GM21723 (cell line): ENCODE data around the gene LRP8.

Experiments
- ATAC-seq: cut with Tn5 transposase; IDR thresholded peaks from one replicate; pipeline ENCODE4 v1.9.1; 2021; ENCODE audit warnings: mild to moderate bottlenecking, moderate library complexity; ENCODE audit not compliant: unreplicated experiment

The LRP8 gene

GRCh38 chr1:53361541-53361961 is 33.7 kb upstream of the LRP8 start:
- no peak for ATAC-seq

GRCh38 chr1:53359934-53360276 is 32.0 kb upstream of the LRP8 start:
- ATAC-seq = no peak

GRCh38 chr1:53359225-53359933 is 31.5 kb upstream of the LRP8 start:
- ATAC-seq = no peak

GRCh38 chr1:53356637-53357036 is 28.8 kb upstream of the LRP8 start:
- ATAC-seq = no peak

- ATAC-seq = no peak
Measured at GRCh38 chr1:53354119-53354518, 26.2 kb upstream of the LRP8 start.

- no peak for ATAC-seq
Measured at GRCh38 chr1:53352561-53352960, 24.7 kb upstream of the LRP8 start.

- no peak for ATAC-seq
Measured at GRCh38 chr1:53350853-53351767, 23.2 kb upstream of the LRP8 start.

GRCh38 chr1:53349968-53350852 is 22.3 kb upstream of the LRP8 start:
- no peak for ATAC-seq

GRCh38 chr1:53349369-53349835 is 21.5 kb upstream of the LRP8 start:
- no peak for ATAC-seq

GRCh38 chr1:53348486-53349368 is 20.9 kb upstream of the LRP8 start:
- no peak for ATAC-seq

- ATAC-seq = no peak
Measured at GRCh38 chr1:53346814-53347176, 18.9 kb upstream of the LRP8 start.

- ATAC-seq = no peak
Measured at GRCh38 chr1:53345996-53346813, 18.3 kb upstream of the LRP8 start.

GRCh38 chr1:53344921-53345838 is 17.3 kb upstream of the LRP8 start:
- peak; percentile 87 for ATAC-seq

GRCh38 chr1:53343831-53344668 is 16.2 kb upstream of the LRP8 start:
- no peak for ATAC-seq

GRCh38 chr1:53342735-53343470 is 15.0 kb upstream of the LRP8 start:
- no peak for ATAC-seq

GRCh38 chr1:53341961-53342707 is 14.3 kb upstream of the LRP8 start:
- no peak for ATAC-seq
